SK-N-SH treated with all-trans-retinoic acid at 6 μM for 48 hours (cell line): Measurements from ENCODE around the gene HIVEP3.
A peak's percentile ranks its signal among the peaks of the same experiment; 100 is the strongest.

Experiments used
- ATAC-seq: fragments of 200-7000 bp; cut with Tn5 transposase; 3 replicates; pipeline ENCODE4 v1.9.1; 2020; ENCODE audit warnings: mild to moderate bottlenecking, moderate library complexity
- ARNTL ChIP-seq: fragments of 450-650 bp; formaldehyde crosslinking; IDR thresholded peaks from 2 replicates; pipeline ENCODE4 v1.5.0; 2020; ENCODE audit warnings: low read depth, mild to moderate bottlenecking, moderate library complexity, borderline replicate concordance
- BACH2 ChIP-seq: fragments of 250-450 bp; sonication (Bioruptor Pico); IDR thresholded peaks from 2 replicates; pipeline ENCODE4 v1.9.0; 2021; ENCODE audit warnings: mild to moderate bottlenecking, borderline replicate concordance
- CSDC2 ChIP-seq: fragments of 250-450 bp; sonication (Bioruptor Pico); IDR thresholded peaks from 2 replicates; pipeline ENCODE4 v1.5.0; 2020; ENCODE audit warnings: mild to moderate bottlenecking, moderate library complexity
- ESRRG ChIP-seq: fragments of 250-450 bp; sonication (Bioruptor Pico); IDR thresholded peaks from 2 replicates; pipeline ENCODE4 v1.6.1; 2021; ENCODE audit warnings: mild to moderate bottlenecking
- GLIS3 ChIP-seq: fragments of 250-450 bp; sonication (Bioruptor Pico); IDR thresholded peaks from 2 replicates; pipeline ENCODE4 v1.5.0; 2020; ENCODE audit warnings: mild to moderate bottlenecking, moderate library complexity
- OSR1 ChIP-seq: fragments of 250-450 bp; sonication (Bioruptor Pico); IDR thresholded peaks from 2 replicates; pipeline ENCODE4 v1.8.0; 2022; ENCODE audit warnings: moderate library complexity, mild to moderate bottlenecking, inconsistent platforms
- PPARA ChIP-seq: fragments of 250-450 bp; sonication (Bioruptor Pico); IDR thresholded peaks from 2 replicates; pipeline ENCODE4 v1.5.0; 2020; ENCODE audit warnings: mild to moderate bottlenecking, borderline replicate concordance
- RARB ChIP-seq: fragments of 250-450 bp; sonication (Bioruptor Pico); IDR thresholded peaks from 2 replicates; pipeline ENCODE4 v1.8.0; 2021; ENCODE audit warnings: mild to moderate bottlenecking, moderate library complexity
- SNAI2 ChIP-seq: fragments of 250-450 bp; sonication (Bioruptor Pico); IDR thresholded peaks from 2 replicates; pipeline ENCODE4 v1.5.0; 2020; ENCODE audit warnings: mild to moderate bottlenecking, moderate library complexity
- TCF4 ChIP-seq: fragments of 250-450 bp; sonication (Bioruptor Pico); IDR thresholded peaks from 2 replicates; pipeline ENCODE4 v1.8.0; 2021; ENCODE audit warnings: mild to moderate bottlenecking, moderate library complexity, borderline replicate concordance
- TOX ChIP-seq: fragments of 250-450 bp; sonication (Bioruptor Pico); IDR thresholded peaks from 2 replicates; pipeline ENCODE4 v1.8.0; 2021; ENCODE audit warnings: mild to moderate bottlenecking, moderate library complexity, borderline replicate concordance
- ZC3H10 ChIP-seq: fragments of 250-450 bp; sonication (Bioruptor Pico); IDR thresholded peaks from 2 replicates; pipeline ENCODE4 v1.5.1; 2021; ENCODE audit warnings: mild to moderate bottlenecking, moderate library complexity
- ZFP3 ChIP-seq: fragments of 250-450 bp; sonication (Bioruptor Pico); IDR thresholded peaks from 2 replicates; pipeline ENCODE4 v1.5.0; 2020; ENCODE audit warnings: mild to moderate bottlenecking, moderate library complexity
- ZFP30 ChIP-seq: fragments of 450-650 bp; formaldehyde crosslinking; IDR thresholded peaks from 2 replicates; pipeline ENCODE4 v1.5.0; 2022; ENCODE audit warnings: mild to moderate bottlenecking, moderate library complexity
- ZNF565 ChIP-seq: fragments of 450-650 bp; formaldehyde crosslinking; conservative IDR thresholded peaks from 2 replicates; pipeline ENCODE4 v1.5.0; 2020; ENCODE audit warnings: low read depth, mild to moderate bottlenecking, moderate library complexity
- ZNF70 ChIP-seq: fragments of 450-650 bp; formaldehyde crosslinking; IDR thresholded peaks from 2 replicates; pipeline ENCODE4 v1.5.0; 2020; ENCODE audit warnings: mild to moderate bottlenecking, moderate library complexity
- ZNF8 ChIP-seq: fragments of 450-650 bp; formaldehyde crosslinking; IDR thresholded peaks from 2 replicates; pipeline ENCODE4 v1.5.0; 2020; ENCODE audit warnings: mild to moderate bottlenecking, moderate library complexity
- TF ChIP-seq, protein P1 (sequence below): fragments of 250-450 bp; sonication (Bioruptor Pico); IDR thresholded peaks from 2 replicates; pipeline ENCODE4 v1.5.1; 2021; ENCODE audit warnings: mild to moderate bottlenecking, moderate library complexity
- TF ChIP-seq, protein P2 (sequence below): fragments of 250-450 bp; sonication (Bioruptor Pico); IDR thresholded peaks from 2 replicates; pipeline ENCODE4 v1.5.1; 2020; ENCODE audit warnings: low read depth, mild to moderate bottlenecking, moderate library complexity
- TF ChIP-seq, protein P3 (sequence below): fragments of 250-450 bp; sonication (Bioruptor Pico); IDR thresholded peaks from 2 replicates; pipeline ENCODE4 v1.5.0; 2020; ENCODE audit warnings: mild to moderate bottlenecking, moderate library complexity
- TF ChIP-seq, protein P4 (sequence below): fragments of 250-450 bp; sonication (Bioruptor Pico); IDR thresholded peaks from 2 replicates; pipeline ENCODE4 v1.8.0; 2020; ENCODE audit warnings: mild to moderate bottlenecking, moderate library complexity, borderline replicate concordance
- TF ChIP-seq, protein P5 (sequence below): fragments of 250-450 bp; sonication (Bioruptor Pico); IDR thresholded peaks from 2 replicates; pipeline ENCODE4 v1.8.0; 2021; ENCODE audit warnings: low read depth, mild to moderate bottlenecking, moderate library complexity, borderline replicate concordance

The HIVEP3 gene

DNA sequence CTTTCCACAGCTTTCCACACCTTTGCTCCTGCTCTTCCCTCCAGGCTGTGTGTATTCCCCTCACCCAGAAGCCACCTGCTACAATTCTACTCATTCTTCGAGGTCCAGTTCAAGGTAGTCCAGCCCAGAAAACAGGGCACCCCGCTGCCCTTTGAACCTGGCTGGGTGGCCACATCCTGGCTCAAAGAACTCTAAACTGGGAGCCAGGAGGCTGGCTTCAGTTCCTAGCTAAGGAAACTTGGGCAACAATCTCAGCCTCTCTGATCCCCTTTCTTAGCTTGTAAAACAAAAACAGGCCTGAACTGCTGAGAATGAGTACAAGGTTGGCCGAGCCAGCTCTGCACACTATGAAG is 438.9 kb downstream of the HIVEP3 start (continued):
- TF ChIP-seq, protein P1, sequence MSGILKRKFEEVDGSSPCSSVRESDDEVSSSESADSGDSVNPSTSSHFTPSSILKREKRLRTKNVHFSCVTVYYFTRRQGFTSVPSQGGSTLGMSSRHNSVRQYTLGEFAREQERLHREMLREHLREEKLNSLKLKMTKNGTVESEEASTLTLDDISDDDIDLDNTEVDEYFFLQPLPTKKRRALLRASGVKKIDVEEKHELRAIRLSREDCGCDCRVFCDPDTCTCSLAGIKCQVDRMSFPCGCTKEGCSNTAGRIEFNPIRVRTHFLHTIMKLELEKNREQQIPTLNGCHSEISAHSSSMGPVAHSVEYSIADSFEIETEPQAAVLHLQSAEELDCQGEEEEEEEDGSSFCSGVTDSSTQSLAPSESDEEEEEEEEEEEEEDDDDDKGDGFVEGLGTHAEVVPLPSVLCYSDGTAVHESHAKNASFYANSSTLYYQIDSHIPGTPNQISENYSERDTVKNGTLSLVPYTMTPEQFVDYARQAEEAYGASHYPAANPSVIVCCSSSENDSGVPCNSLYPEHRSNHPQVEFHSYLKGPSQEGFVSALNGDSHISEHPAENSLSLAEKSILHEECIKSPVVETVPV (CRISPR knock-in tag): no peak
- no peak for TF ChIP-seq ZFP3 (CRISPR knock-in tag)
- TF ChIP-seq, all 23 proteins: peak for 0

DNA sequence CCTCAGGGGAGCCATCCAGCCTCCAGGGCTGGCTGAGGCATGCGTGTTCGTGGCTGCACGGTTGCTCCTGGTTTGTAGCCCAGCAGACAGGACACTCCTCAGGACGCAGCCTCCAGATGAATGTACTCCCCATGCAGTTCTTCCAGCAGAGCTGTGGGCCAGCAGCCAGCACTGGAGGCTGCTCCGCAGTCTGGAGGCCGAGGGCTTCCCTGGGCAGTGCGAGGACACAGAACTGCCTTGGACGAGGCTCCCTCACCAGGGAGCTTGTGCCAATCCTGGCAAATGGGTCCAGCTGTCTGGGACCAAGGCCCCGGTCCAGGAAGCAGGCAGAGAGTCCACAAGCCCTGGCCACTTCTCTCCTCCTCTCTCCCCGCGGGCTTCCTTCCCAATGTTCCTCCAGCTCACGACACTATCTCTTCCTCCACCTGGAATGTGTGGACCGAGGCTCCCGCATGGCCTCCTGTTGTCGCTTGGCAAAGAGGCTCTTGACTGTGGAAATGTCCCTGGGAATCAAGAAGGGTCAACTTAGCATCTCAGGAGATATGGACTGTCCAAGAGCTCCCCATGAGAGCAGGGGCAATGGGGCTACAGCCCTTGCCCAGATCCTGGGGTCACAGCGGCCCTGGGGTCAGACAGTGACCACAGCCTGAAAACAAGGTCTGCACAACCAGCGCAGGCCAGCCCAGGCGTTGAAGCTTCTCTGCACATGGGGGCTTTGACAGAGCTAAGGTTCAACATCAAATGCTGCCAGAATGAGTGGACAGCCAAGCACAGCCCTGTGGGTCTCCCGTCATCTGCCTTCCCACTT is 439.5 kb downstream of the HIVEP3 start:
- peak; percentile 5; the same call in 2 of the 3 replicates for ATAC-seq
- TF ChIP-seq, protein P2, sequence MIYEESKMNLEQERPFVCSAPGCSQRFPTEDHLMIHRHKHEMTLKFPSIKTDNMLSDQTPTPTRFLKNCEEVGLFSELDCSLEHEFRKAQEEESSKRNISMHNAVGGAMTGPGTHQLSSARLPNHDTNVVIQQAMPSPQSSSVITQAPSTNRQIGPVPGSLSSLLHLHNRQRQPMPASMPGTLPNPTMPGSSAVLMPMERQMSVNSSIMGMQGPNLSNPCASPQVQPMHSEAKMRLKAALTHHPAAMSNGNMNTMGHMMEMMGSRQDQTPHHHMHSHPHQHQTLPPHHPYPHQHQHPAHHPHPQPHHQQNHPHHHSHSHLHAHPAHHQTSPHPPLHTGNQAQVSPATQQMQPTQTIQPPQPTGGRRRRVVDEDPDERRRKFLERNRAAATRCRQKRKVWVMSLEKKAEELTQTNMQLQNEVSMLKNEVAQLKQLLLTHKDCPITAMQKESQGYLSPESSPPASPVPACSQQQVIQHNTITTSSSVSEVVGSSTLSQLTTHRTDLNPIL (CRISPR knock-in tag): no peak
- TF ChIP-seq OSR1: no peak
- TF ChIP-seq, protein P3, sequence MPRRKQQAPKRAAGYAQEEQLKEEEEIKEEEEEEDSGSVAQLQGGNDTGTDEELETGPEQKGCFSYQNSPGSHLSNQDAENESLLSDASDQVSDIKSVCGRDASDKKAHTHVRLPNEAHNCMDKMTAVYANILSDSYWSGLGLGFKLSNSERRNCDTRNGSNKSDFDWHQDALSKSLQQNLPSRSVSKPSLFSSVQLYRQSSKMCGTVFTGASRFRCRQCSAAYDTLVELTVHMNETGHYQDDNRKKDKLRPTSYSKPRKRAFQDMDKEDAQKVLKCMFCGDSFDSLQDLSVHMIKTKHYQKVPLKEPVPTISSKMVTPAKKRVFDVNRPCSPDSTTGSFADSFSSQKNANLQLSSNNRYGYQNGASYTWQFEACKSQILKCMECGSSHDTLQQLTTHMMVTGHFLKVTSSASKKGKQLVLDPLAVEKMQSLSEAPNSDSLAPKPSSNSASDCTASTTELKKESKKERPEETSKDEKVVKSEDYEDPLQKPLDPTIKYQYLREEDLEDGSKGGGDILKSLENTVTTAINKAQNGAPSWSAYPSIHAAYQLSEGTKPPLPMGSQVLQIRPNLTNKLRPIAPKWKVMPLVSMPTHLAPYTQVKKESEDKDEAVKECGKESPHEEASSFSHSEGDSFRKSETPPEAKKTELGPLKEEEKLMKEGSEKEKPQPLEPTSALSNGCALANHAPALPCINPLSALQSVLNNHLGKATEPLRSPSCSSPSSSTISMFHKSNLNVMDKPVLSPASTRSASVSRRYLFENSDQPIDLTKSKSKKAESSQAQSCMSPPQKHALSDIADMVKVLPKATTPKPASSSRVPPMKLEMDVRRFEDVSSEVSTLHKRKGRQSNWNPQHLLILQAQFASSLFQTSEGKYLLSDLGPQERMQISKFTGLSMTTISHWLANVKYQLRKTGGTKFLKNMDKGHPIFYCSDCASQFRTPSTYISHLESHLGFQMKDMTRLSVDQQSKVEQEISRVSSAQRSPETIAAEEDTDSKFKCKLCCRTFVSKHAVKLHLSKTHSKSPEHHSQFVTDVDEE (CRISPR knock-in tag): no peak
- TF ChIP-seq, protein P1 (CRISPR knock-in tag): no peak
- TF ChIP-seq ZNF8 (CRISPR knock-in tag): no peak
- TF ChIP-seq, protein P4, sequence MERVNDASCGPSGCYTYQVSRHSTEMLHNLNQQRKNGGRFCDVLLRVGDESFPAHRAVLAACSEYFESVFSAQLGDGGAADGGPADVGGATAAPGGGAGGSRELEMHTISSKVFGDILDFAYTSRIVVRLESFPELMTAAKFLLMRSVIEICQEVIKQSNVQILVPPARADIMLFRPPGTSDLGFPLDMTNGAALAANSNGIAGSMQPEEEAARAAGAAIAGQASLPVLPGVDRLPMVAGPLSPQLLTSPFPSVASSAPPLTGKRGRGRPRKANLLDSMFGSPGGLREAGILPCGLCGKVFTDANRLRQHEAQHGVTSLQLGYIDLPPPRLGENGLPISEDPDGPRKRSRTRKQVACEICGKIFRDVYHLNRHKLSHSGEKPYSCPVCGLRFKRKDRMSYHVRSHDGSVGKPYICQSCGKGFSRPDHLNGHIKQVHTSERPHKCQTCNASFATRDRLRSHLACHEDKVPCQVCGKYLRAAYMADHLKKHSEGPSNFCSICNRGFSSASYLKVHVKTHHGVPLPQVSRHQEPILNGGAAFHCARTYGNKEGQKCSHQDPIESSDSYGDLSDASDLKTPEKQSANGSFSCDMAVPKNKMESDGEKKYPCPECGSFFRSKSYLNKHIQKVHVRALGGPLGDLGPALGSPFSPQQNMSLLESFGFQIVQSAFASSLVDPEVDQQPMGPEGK (CRISPR knock-in tag): no peak
- TF ChIP-seq CSDC2 (CRISPR knock-in tag): no peak
- TF ChIP-seq SNAI2 (CRISPR knock-in tag): no peak
- TF ChIP-seq RARB (CRISPR knock-in tag): no peak
- TF ChIP-seq GLIS3 (CRISPR knock-in tag): no peak
- TF ChIP-seq ZNF565 (CRISPR knock-in tag): no peak
- TF ChIP-seq ZFP30 (CRISPR knock-in tag): no peak
- no peak for TF ChIP-seq ESRRG (CRISPR knock-in tag)
- no peak for TF ChIP-seq ARNTL (CRISPR knock-in tag)
- no peak for TF ChIP-seq BACH2 (CRISPR knock-in tag)
- TF ChIP-seq ZNF70 (CRISPR knock-in tag): no peak
- no peak for TF ChIP-seq ZC3H10 (CRISPR knock-in tag)

DNA sequence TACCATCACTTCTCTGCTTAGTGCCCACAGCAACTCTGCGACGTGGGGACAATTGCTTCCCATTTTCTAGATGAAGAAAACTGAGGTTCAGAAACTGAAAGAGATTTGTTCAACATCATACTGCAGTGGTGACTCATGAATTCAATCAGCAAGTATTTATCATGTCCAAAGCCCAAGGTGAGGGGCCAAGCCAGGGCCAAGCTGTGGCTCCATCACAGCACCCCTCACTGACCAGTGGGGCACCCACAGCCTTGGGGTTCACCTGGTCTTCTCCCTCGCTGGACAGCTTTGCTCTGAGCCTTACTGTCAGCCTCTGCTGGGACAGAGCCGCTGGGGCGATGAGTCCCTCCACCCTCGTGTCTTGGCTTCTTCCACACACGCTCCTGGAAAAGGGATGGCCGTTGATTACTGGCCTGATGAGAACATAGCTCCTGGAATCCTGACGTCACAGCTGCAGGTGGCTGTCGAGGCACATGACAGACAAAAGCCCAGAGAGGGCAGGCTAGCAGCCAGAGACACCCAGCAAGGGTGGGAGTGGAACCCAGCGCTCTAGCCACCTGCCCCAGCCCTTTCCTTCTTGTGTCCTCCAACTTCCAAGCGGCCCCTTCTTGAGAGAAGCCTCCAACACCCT is 440.5 kb downstream of the HIVEP3 start:
- ATAC-seq: no peak
- TF ChIP-seq TCF4 (CRISPR knock-in tag): no peak
- TF ChIP-seq ZFP3 (CRISPR knock-in tag): no peak
- TF ChIP-seq, protein P1 (CRISPR knock-in tag): no peak
- no peak for TF ChIP-seq GLIS3 (CRISPR knock-in tag)
- no peak for TF ChIP-seq ZNF70 (CRISPR knock-in tag)
- no peak for TF ChIP-seq TOX (CRISPR knock-in tag)
- TF ChIP-seq, protein P4 (CRISPR knock-in tag): no peak
- no peak for TF ChIP-seq PPARA (CRISPR knock-in tag)
- TF ChIP-seq, protein P5, sequence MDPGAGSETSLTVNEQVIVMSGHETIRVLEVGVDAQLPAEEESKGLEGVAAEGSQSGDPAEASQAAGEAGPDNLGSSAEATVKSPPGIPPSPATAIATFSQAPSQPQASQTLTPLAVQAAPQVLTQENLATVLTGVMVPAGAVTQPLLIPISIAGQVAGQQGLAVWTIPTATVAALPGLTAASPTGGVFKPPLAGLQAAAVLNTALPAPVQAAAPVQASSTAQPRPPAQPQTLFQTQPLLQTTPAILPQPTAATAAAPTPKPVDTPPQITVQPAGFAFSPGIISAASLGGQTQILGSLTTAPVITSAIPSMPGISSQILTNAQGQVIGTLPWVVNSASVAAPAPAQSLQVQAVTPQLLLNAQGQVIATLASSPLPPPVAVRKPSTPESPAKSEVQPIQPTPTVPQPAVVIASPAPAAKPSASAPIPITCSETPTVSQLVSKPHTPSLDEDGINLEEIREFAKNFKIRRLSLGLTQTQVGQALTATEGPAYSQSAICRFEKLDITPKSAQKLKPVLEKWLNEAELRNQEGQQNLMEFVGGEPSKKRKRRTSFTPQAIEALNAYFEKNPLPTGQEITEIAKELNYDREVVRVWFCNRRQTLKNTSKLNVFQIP (CRISPR knock-in tag): no peak
- TF ChIP-seq ZNF565 (CRISPR knock-in tag): no peak
- TF ChIP-seq CSDC2 (CRISPR knock-in tag): no peak
- TF ChIP-seq, all 23 proteins: peak for 0
